Measurements from ENCODE around the gene BPIFB1.

The BPIFB1 gene

GRCh38 chr20:33273117-33273851 lies 9.7 kb upstream of the BPIFB1 start:
- no peak for DNase-seq

- no peak for DNase-seq
These were observed 7.8 kb upstream of the BPIFB1 start for GRCh38 chr20:33275215-33275614.

GRCh38 chr20:33275871-33276270 lies 7.1 kb upstream of the BPIFB1 start:
- no peak for DNase-seq

DNA sequence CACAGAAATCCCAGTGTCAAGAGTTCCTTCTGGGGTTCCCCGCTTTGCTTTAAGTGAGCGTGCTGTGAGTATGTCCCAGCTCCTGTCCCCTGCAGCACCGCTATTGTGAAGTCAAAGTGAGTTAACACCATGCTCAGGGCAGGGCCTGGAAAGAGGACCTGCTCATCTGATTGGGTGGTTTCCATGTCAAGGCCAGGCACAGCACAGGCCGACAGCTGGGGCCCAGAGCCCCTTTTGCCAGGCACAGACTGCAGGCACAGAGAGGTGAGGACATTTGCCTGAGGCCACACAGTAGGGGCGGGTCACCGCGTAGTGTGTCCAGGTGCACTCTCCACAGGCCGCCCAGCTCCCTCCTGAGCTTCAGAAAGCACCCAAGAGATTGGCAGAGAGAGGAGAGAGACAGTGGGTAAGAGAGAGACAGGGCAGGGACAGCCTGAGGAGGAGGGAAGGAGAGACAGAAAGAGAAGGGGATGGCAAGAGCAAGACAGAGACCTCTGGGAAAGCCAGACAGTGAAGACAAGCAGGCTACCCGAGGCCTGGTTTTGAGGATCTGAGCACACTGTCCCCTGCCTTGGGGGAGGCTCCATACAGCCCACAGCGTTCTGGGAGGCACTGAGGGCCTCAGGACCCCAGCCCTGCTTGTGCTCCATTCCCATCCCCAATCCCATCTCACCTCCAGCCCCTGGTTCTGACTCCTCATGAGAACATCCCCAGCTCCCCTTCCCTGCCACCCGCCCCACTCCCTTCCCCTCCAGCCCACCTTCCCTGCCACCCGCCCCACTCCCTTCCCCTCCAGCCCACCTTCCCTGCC lies 6.5 kb upstream of the BPIFB1 start:
- DNase-seq: no peak

- DNase-seq: no peak
These were observed 5.3 kb upstream of the BPIFB1 start for GRCh38 chr20:33277471-33278441.

- DNase-seq: no peak
These were observed 4.3 kb upstream of the BPIFB1 start for GRCh38 chr20:33278700-33279099.

DNA sequence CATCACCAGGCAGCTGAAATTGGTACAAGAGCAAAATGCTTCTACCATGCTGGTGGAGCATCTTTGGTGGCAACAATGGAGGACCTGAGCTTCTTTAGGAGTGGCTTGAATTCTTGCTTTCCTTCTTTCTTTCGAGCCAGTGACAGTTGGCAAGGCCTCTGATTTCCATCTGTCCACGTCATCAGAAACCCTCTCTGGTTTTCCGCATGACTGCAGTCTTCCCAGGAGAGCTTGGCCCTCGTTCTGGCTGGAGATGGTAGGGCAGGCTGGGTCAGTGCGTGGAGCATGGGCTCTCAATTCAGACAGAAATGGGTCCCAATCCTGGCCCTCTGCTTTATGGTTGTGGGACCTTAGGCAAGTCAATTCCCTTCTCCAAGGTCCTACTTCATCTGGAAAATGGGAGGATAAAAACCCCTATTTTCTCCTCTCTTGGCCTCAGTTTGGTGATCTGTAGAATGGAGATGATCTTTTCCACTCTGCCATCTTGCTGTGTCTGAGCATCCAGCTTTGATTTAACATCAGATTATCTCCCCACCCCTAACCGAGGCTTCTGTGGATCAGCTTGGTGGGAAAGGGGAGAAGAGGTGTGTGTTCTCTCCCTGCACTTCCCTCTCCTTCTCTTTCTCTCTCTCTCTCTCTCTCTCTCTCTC lies 3.6 kb upstream of the BPIFB1 start:
- no peak for DNase-seq

GRCh38 chr20:33280000-33280680 lies 2.9 kb upstream of the BPIFB1 start:
- no peak for DNase-seq

- no peak for DNase-seq
These were observed 2.2 kb upstream of the BPIFB1 start for GRCh38 chr20:33280775-33281174.

DNA sequence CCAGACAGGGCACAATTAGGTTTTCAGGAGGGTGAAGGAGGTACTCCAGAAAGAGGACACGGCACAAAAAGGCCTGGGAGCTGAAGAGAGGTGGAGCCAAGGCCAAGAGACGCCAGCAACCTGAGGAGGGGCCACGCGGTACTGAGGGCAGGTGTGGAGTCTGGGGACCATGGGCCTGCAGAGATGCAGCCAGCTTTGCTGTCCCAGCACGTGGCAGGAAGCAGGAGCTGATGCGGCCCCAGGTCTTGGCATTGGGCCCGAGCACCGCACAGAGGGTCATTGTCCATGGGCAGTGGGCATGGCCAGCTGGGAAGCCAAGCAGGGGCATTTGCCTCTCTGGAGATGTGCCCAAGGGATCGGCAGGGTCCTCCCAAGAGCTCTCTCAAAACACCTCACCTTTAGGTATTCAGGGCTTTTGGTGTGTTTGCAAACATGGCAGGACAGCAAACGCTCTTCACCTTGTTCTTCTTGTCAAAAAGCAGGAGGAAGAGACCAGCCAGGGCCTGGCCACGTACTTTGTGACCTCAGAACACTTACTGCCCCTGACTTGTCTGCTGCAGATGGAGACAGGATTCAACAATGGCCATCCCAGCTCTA lies 1.4 kb upstream of the BPIFB1 start:
- no peak for DNase-seq

- no peak for DNase-seq
These were observed 649 bp upstream of the BPIFB1 start for GRCh38 chr20:33282196-33282934.

DNA sequence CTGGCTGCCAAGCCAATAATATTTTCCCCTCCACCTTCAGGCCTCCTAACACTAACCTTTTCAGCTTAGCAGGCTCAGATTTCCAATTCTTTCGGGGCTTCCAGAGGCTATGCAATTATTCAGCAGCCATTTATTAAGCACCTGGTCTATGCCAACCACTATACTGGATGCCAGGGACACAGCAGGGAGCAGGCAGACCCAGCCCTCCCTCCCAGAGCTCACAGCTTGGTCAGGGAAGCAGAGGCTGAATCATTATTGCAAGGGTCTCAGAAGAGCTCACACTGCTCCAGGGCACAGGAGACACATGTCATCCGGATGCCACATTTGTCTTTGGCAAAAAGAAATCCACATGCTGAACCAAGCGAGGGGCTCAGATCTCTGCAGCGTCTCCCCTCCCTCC lies 1.3 kb downstream of the BPIFB1 start:
- DNase-seq: no peak

DNA sequence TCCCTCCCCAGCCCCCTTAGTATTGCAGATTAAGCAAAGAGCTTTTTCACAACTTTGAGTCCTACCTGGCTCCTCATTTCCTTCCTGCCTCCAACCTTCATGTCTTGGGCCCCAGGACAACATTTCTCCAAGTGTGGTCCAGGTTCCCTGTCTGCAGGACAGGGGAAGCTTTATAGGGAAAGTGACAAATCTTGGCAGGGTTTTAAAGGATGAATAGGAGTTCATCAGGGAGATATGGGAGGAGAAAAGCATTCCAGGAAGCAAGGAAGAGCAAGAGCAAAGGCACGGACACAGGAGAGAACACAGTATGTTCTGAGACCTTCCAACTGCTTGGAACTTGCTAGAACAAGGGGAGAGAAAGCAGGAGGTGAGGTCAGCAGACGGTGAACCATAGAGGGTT lies 1.9 kb downstream of the BPIFB1 start:
- DNase-seq: no peak

- DNase-seq: no peak
These were observed 3.0 kb downstream of the BPIFB1 start for GRCh38 chr20:33285861-33286495.

DNA sequence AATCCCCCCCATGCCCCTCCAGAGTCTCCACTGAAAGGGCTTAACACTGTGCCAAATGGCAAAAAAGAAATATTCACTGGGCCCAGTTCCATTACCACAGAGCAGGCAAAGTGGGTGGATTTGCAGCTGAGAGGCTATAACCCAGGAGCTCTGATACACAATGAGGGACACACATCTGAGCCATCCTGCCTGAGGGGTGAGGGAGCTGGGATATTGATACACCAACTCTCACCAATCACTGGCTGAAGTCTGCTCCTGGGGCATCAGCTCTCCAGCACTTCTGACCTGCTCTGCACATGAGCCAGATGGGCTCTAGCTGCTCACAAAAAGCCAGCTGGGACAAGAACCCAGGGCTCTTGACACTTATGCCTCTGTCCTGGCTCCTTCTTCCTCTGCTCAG lies 4.9 kb downstream of the BPIFB1 start:
- DNase-seq: no peak

GRCh38 chr20:33290852-33291251 lies 7.8 kb downstream of the BPIFB1 start:
- no peak for DNase-seq

DNA sequence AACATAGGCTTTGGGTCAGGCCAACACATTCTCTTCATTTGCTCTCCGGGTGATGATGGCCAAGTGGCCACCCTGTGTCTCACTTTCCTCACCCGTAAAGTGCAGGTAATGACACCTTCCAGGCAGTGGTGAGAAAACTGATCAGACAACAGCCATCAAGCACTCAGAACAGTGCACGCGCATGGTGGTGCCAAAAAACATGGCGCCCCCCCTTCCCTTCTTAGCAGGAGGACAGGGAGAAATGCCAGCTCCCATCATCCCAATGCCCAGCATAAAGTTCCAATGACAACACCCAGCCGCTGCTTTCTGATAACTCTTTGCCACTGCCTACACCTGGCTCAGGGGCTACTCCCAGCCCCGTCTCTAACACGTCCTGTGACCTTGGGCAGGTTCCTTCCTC lies 8.4 kb downstream of the BPIFB1 start:
- no peak for DNase-seq

- DNase-seq: peak; percentile 61
These were observed 8.9 kb downstream of the BPIFB1 start for GRCh38 chr20:33291830-33292355.

DNA sequence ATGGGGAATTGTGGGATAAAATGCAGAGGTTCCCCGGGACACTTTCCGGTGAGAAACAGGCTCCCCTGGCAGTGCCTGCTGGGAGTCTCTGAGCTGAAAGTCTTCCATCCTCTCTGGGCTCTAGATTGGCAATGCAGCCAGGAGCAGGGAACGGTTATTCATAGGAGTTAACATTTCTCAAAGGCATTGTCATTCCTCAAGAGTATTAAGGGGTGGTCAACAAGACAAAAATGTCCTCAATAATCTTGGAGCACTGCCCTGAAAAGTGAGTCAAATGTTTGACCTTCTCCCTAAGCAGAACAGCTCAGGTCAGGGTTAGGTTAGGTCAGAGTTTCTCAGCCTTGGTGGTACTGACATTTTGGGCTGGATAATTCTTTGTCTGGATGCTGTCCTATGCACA lies 13.2 kb downstream of the BPIFB1 start:
- DNase-seq: no peak

DNA sequence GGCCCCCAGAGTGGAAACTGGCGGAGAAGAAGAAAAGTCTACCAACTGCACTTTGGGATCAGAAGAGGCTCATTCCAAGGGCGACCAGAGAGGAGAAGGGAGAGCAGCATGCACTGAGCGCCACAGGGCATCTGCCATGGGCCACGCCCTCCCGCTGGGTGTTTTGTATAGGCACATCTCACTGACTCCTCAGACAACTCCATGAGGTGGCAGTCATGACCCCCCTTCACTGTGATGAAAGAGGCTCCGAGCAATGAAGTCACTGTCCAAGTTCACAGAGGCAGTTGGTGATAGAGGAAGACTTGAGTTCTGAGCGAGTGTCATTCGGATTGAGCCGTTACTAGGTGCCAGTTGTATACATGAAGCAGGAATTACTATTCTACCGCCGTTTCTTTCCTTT lies 15.4 kb downstream of the BPIFB1 start:
- no peak for DNase-seq

All from hematopoietic multipotent progenitor cell treated with erythropoietin and hydrocortisone succinate and interleukin-3 and kit ligand, for 6 days (in vitro differentiated cells).